HG03280 (cell line): ENCODE measurements around the gene ARHGAP26.

ENCODE experiments used
- ATAC-seq: cut with Tn5 transposase; IDR thresholded peaks from one replicate; pipeline ENCODE4 v1.9.1; 2021; ENCODE audit warnings: mild to moderate bottlenecking, moderate library complexity; ENCODE audit not compliant: unreplicated experiment

Gene ARHGAP26

DNA sequence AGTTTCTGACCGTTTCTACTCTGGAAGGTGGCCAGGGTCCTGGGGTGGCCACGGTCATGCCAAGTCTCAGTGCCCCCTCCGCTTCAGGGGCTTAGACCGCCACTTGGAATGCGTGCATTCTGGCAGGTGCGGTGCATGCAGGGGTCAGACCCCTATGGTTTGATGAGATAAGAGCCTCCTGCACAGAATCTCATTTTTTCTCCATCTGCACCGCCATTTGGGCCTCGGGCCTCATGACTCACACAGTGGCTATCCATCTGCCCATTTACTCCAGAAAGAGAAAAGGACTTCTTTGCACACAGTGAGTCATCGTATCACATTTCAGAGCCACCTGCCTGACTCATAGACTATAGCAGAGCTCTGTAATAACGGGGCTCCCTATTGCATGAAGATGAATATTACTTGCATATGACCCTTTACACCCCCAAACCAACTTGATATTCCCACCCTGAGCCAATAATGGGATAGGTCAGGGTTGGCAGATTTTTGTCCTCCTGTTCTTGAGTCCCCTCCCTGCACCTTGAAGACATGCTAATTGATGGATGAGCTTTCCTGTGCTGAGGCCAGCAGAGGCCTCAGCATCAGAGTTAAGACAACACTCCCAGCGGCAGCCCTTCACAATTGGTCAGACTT, 475.9 kb downstream of the ARHGAP26 start:
- no peak for ATAC-seq

DNA sequence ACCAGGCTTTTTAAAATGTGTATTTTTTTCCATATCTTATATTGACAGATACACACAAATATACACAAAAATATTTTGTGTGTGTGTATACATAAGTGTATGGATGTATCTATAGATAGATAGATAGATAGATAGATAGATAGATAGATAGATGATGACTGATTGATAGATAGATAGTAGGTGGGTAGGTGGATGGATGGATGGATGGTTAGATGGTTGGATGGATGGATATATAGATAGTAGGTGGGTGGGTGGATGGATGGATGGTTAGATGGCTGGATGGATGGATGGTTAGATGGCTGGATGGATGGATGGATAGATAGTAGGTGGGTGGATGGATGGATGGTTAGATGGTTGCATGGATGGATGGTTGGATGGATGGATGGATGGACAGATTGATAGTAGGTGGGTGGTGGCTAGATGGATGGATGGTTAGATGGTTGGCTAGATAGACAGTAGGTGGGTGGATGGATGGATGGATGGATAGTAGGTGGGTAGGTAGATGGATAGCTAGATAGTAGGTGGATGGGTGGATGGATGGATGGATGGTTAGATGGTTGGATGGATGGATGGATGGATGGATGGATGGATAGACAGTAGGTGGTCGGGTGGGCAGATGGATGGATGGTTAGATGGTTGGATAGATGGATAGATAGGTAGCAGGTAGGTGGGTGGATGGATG, 477.1 kb downstream of the ARHGAP26 start:
- ATAC-seq: no peak

DNA sequence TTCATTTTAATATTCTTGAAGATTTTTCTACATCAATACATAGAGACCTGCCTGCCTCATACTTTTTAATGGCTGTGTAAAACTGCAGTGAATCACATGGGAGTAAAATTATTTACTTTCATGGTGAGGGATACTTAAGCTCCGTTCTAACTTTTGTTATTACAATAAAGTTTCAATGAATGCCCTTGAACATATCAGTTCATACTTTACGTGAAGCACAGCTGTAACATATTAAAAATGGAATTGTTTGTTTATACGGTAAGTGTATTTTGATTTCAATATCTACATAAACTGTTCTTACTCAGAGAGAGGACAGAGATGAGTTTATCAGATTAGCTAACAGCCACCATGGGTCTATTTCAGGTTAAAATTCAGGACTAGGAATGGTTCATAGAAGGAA, 478.2 kb downstream of the ARHGAP26 start:
- no peak for ATAC-seq

DNA sequence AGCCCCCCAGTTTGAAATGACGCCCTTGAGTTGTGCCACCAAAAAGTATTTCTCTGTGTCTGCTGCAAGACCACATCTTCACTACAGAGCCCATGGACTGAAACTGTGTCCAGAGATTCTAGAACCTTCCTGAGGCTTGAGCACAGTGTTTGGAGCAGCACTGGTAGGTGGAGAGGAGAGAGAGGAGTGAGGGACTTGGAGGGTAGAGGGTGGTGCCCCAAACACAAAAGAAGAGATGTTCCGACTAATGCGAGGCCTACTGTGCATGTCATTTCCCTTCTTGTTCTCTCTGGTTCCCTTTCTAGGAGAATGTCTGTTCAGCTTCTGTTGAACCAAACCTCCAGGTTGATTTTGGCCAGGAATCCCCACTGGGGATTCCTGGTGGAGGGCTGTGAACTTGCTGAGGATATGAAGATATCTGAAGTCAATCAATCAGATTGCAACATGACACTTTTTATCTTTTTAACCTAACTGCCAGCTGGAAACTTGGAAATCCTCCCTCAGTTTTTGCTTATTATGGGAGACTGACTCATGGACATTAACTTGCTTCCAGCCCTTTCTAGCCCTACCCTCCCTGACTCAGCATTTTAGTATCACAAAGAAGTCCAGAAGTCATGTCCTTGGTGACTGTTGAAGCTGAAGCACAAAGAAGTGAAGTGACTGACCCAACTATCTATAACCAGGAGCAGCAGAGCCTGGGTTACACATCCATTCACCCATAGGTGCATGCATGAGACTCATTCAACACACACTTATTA, 478.8 kb downstream of the ARHGAP26 start:
- ATAC-seq: no peak

DNA sequence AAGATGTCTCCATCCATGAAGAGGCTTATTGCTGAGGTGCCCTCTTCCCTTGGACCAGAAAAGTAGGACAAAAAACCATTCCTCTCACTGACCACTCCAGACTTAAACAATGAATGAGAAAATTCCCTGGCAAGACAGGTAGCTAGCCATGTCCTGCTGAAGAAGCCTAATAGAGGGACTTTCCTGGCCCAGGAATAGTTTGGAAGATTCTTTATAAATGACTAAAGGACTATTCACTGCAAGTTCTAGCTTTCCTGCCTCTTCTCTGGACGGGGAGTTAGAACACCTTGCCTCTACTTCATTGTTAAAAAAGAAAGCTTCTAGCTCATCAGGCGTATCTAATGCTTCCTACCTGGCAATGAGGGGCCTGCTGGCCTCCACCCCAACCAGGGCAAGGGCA, 479.7 kb downstream of the ARHGAP26 start:
- no peak for ATAC-seq

DNA sequence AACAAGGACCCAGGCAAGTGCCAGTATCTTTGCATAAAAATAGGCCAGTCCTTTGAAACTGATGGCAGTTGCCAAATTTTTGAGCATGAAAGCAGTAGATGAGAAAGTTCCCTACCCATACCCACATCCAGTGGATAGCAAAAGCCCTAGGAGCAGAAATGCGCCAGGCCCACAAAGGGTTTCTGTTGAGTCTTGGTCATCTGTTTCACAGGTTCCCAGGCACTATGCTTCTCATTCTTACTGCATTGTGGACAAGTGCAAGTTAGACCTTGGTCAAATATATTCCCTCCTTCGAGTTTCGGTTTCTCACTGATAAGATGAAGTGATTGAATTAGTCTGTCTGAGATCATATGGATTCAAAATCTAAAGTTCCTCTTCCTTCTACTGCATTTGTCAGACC, 481.0 kb downstream of the ARHGAP26 start:
- no peak for ATAC-seq

DNA sequence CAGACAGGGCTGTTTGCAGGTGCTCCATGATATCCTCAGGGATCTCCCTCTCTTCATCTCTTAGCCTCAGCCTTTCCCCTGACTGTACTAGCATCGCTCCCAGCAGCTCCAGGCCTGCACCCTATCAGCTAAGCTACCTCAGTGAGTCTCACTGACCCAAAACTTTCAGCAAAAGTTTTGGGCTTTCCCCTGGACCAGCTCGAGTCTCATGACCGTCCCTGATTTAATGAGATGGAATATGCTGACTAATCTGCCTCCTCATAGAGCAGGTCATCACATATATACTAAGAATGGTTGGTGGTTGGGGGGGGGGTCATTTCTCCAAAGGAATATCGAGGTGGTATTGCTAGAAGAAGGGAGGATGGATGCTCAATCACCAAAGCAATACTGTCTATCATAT, 481.8 kb downstream of the ARHGAP26 start:
- ATAC-seq: no peak

DNA sequence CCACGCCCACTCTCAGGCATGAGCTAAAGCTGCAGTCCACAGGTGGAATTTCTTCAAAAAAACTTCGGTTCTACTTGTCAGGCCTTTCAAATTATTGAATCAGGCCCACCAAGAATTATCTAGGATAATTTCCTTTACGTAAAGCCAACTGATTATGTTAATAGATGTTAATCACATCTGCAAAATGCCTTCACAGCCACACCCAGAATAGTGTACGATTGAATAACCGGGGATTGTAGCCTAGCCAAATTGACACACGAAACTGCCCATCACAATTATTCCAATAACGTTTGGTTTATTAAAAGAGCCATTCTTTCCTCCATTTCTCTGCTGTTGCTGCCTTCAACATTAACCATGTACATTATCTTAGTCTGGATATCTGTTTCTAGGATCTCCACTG, 484.6 kb downstream of the ARHGAP26 start:
- no peak for ATAC-seq

DNA sequence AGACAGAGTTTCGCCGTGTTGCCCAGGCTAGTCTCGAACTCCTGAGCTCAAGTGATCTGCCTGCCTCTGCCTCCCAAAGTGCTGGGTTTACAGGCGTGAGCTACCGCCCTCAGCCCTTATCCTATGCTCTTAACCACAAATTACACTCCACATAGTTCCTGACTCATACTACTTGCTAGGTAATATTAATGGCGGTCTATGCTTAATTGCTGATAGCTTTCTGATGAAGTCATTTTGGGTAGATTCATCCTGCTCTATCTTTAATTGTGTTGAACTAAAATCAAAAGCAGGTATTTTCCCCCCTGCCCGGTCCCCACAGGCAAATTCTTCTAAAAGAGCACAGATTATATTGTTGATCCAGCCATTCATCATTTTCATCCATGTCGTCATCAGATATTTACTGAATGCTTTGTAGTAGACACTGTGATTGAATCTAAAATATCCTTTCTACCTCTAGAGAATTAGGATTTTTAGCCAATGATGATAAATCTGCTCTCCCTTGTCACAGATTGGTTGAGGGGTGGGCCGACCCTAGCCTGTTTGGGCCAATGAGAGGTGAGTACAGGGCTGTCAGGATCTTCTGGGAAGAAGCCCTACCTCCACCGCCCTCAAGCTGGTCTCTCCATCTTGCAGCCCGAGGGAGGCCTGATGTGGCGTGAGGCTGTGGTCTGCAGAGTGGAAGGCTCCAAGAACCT, 488.5 kb downstream of the ARHGAP26 start:
- ATAC-seq: no peak

DNA sequence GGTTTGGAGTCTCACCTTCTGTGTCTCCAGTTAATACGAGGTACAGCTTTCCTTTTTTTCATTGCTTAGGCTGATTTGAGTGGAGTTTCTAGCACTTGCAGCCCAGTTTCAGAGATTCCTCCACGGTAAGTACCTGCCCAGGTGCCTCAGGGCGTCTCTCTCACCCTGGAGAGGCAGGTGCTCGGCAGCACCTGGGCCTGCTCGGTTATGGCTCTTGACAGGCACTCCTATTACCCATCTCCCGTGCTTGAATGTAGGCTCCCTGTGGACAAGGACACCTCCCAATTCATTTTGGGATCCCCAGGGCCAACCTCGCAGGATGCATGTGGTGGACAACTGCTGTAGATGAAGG, 489.1 kb downstream of the ARHGAP26 start:
- ATAC-seq: no peak

DNA sequence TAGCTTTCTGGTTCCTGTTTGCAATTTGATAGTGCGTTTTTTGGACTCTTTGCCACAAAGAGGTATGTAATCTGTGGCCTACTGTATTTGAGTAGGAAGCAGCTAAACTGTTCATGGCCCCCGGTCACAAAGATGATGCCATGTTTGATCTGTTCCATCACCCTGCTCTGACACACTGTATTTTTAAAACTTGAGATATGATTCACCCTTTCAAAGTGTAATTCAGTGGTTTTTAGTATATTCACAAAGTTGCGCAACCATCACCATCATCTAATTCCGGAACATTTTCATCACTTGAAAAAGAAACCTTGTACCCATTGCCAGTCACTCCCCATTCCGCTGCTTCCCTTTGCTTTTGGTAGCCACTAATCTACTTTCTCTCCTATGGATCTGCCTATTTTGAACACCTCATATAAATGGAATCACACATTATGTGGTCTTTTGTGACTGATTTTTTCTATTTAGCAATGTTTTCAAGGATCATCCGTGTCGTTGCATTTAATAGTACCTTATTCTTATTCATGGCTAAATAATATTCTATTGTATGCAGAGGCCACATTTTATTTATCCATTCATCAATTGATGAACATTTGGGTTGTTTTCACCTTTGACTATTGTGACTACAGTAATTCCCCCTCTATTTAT, 491.7 kb downstream of the ARHGAP26 start:
- ATAC-seq: no peak

DNA sequence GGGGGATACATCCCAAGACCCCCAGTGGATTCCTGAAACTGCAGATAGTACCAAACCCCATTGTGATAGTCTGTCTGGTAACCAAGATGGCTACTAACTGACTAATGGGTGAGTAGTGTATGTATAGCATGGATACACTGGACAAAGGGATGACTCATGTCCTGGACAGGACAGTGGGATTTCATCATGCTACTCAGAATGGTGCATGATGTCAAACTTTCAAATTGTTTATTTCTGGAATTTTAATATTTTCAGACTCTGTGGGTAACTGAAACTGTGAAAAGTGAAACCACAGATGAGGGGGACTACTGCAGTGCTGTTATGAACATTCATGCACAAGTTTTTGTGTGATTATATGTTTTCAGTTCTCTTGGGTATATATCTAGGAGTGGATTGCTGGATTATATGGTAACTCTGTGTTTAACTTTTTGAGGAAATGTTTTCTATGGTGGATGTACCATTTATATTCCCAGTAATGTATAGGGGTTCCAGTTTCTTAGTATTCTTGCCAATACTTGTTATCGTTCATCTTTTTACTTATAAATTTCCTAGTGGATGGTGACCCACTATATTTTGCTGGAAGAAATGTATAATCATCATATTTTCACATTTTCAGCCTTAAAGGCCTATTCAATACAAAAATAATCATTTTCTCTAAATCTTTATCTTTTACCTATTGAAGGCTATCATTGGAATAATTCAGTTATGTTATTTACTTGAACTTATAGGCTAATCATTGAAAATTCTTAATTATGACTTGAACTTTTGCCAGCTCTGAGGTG, 492.4 kb downstream of the ARHGAP26 start:
- ATAC-seq: peak; percentile 47

DNA sequence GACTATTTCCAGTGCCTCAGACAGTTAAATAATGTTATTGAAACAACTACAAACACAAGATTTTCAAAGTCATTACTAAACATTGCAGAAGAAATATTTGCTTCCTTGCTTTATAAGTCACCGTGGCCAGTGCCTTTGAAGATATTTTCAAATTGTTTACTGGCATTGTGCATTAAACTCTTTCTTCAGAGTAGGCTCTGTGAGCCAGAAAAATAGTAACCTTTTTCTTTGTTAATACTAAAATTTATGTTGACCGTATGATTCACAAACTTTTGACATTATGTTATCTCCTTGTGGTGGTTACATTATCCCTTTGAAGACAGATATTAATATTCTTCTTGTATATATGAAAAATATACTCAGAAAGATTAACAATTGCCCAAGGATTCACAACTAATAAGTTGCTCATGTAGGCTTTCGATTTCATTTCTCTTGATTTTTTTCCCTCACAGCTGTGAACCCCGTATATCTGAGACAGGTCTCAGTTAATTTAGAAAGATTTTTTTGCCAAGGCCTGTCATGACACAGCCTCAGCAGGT, 493.2 kb downstream of the ARHGAP26 start:
- no peak for ATAC-seq

DNA sequence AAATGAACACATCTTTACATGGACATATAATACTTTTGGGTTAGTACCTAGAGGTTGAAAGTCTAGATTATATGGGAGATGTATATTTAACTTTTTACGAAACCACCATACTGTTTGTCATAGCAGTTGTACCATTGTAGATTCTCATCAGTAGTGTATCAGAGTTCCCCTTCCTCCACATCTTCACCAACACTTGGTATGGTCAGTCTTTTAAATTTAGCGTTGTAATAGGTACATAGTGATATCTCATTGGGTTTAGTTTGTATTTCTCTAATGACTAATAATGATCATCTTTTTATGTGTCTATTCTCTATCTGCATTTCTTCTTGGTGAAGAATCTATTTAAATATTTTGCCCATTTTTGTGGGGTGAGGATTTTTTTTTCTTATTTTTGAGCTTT, 495.8 kb downstream of the ARHGAP26 start:
- no peak for ATAC-seq

DNA sequence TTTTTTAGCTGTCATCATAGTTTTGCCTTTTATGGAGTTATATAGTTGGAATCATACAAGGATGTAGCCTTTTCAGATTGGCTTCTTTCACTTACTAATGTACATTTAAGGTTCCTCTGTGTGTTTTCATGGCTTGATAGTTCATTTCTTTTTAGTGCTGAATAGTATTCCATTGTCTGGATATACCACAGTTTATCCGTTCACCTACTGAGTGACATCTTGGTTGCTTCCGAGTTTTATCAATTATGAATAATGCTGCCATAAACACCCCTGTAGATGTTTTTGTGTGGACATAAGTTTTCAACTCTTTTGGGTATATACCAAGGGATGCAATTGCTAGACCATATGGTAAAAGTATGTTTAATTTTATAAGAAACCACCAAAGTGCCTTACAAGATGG, 497.0 kb downstream of the ARHGAP26 start:
- no peak for ATAC-seq

DNA sequence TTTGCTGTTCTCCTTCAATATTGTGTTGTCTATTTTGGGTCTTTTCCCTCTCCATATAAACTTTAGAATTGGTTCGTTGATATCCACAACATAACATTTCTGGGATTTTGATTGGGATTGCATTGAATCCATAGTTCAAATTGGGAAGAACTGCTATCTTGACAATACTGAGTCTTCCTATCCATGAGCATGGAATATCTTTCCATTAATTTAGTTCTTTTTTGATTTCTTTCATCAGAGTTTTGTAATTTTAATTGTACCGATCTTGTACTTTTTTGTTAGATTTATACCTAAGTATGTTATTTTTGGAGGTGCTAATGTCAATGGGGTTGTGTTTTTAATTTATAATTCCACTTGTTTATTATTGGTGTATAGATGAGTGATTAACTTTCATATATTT, 498.2 kb downstream of the ARHGAP26 start:
- ATAC-seq: no peak

DNA sequence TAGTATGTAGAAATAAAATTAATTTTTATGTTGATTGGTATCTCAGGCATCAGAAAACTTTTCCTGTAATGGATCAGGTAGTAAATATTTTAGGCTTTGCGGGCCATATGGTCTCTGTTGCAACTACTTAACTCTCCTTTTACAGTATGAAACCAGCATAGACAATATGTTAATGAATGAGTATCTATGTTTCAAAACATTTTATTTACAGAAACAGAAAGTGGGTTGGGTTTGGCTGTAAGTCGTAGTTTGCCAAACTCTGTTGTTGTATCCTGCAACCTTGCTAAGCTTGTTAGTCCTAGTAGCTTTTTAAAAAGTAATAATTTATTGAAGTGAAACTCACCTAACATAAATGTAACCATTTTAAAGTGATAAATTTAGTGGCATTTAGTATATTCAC, 501.3 kb downstream of the ARHGAP26 start:
- ATAC-seq: no peak

DNA sequence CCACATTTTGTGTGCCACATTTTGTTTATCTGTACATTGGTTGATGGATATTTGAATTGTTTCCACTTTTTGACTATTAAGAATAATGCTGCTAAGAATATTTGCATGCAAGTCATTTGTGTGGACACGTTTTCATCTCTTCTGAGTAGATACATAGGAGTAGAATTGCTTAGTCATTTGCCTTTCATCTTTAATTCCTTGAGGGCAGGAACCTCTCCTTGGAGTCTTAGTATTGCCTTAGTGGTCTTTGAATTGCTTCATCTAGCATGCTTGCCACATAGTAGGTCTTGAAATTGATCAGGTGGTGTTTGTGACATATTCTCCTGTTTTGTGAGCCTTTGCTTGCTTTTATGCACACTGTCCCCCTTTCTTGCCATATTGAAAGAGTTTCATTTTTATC, 504.8 kb downstream of the ARHGAP26 start:
- ATAC-seq: no peak

DNA sequence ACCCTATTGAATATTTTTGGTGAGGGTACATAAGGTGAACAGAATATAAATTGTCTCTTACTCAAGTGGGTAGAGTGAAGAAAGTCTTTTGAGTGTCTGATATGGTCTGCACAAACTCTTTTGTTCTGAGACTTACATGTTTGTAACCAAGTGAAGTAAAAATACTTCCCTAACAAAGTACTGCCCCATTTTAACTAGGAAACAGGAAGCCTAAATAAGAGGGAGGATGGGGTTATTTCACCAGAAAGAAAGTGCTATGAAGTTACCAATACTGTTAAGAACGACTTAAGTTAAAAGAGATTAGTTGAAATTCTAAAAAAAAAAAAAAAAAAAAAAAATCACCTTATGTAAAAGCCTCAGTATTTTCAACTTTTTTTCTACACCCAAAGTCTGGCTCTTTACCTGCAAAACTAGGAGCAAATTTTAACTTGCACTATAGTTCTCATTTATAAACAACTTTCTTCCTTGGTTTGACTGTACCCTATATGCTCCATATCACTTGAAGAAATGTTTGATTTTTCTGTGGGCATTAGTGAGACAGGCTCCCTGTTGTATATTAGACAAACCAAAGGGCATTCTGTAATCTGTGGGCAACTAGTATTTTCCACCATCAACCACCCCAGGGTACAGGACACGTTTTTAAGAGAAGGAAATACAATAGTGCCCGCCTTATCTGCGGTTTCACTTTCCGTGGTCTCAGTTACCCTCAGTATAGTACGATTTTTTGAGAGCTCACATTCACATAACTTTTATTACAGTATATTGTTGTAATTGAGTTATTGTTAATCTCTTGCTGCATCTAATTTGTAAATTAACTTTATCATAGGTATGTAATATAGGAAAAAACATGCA, 505.6 kb downstream of the ARHGAP26 start:
- ATAC-seq: no peak
